Vagina (tissue), 2 donors: ENCODE measurements around the gene PMM2.

Source experiments
- CTCF ChIP-seq, 3 experiments: fragments of 450-650 bp in 2 of 3; fragments of 200-600 bp in 1 of 3; sonication (generic) in 1 of 3; IDR thresholded peaks; one replicate each; pipeline ENCODE4 v1.5.1; 2017 to 2019; ENCODE audit warnings: antibody characterized with exemption in 3 of 3, mild to moderate bottlenecking in 2 of 3, moderate library complexity in 2 of 3
- POLR2AphosphoS5 ChIP-seq, 2 donors: sonication (generic); formaldehyde crosslinking; IDR thresholded peaks; one replicate each; pipeline ENCODE4 v1.9.0; 2017; ENCODE audit warnings: antibody characterized with exemption in 2 of 2, mild to moderate bottlenecking in 2 of 2, low read depth in 1 of 2; ENCODE audit not compliant: insufficient read depth in 1 of 2

- no peak for TF ChIP-seq CTCF (IDR thresholded peaks at IDR 0.05)
- TF ChIP-seq POLR2AphosphoS5 (IDR thresholded peaks at IDR 0.05; ENCODE audit: insufficient read depth in 1 of 2, low read depth in 1 of 2), result no peak
These were observed 80.4 kb downstream of the PMM2 start for GRCh38 chr16:8877894-8878522.
